ENCODE data around the gene SPAG16.

Gene SPAG16

GRCh38 chr2:213284105-213285090, at the start of gene SPAG16:
SPAG16 (plus strand) TSS chr2:213284464.
- DNase-seq: peak; percentile 99

GRCh38 chr2:213234641-213235040, 49.6 kb upstream of the SPAG16 start:
- DNase-seq: no peak

- DNase-seq: no peak
Measured at GRCh38 chr2:213235741-213236140, 48.5 kb upstream of the SPAG16 start.

- no peak for DNase-seq
Measured at GRCh38 chr2:213237251-213237650, 47.0 kb upstream of the SPAG16 start.

GRCh38 chr2:213237787-213238186, 46.5 kb upstream of the SPAG16 start:
- DNase-seq: no peak

- no peak for DNase-seq
Measured at GRCh38 chr2:213238753-213239495, 45.3 kb upstream of the SPAG16 start.

- DNase-seq: no peak
Measured at GRCh38 chr2:213241817-213242216, 42.4 kb upstream of the SPAG16 start.

- no peak for DNase-seq
Measured at GRCh38 chr2:213242653-213243052, 41.6 kb upstream of the SPAG16 start.

GRCh38 chr2:213243189-213244044, 40.8 kb upstream of the SPAG16 start:
- DNase-seq: no peak

- DNase-seq: peak; percentile 27
Measured at GRCh38 chr2:213246497-213247281, 37.6 kb upstream of the SPAG16 start.

GRCh38 chr2:213247566-213247965, 36.7 kb upstream of the SPAG16 start:
- DNase-seq: no peak

- DNase-seq: no peak
Measured at GRCh38 chr2:213248637-213249036, 35.6 kb upstream of the SPAG16 start.

- no peak for DNase-seq
Measured at GRCh38 chr2:213249502-213249901, 34.8 kb upstream of the SPAG16 start.

- peak; percentile 67 for DNase-seq
Measured at GRCh38 chr2:213251618-213252017, 32.6 kb upstream of the SPAG16 start.

- no peak for DNase-seq
Measured at GRCh38 chr2:213252206-213252605, 32.1 kb upstream of the SPAG16 start.

- no peak for DNase-seq
Measured at GRCh38 chr2:213253162-213253561, 31.1 kb upstream of the SPAG16 start.

- no peak for DNase-seq
Measured at GRCh38 chr2:213259266-213259665, 25.0 kb upstream of the SPAG16 start.

GRCh38 chr2:213261237-213261636, 23.0 kb upstream of the SPAG16 start:
- DNase-seq: no peak

GRCh38 chr2:213261715-213262114, 22.5 kb upstream of the SPAG16 start:
- peak; percentile 37 for DNase-seq

- DNase-seq: no peak
Measured at GRCh38 chr2:213265679-213266078, 18.6 kb upstream of the SPAG16 start.

- DNase-seq: no peak
Measured at GRCh38 chr2:213266421-213266820, 17.8 kb upstream of the SPAG16 start.

GRCh38 chr2:213271947-213272346, 12.3 kb upstream of the SPAG16 start:
- no peak for DNase-seq
